OCI-LY1 (cell line): ENCODE results near the gene CALCOCO1.

Experiments
- CTCF ChIP-seq: fragments of 200-600 bp; sonication (generic), shearing (Covaris generic); IDR thresholded peaks from 2 replicates; pipeline ENCODE4 v1.5.1; 2017; ENCODE audit warnings: mild to moderate bottlenecking, antibody characterized with exemption, low read length, moderate library complexity, mixed read lengths
- EZH2 ChIP-seq: fragments of 200-600 bp; sonication (generic), shearing (Covaris generic); IDR thresholded peaks from 2 replicates; pipeline ENCODE4 v1.8.0; 2017; ENCODE audit warnings: borderline replicate concordance, mixed run types, mild to moderate bottlenecking, antibody characterized with exemption, low read length, moderate library complexity, mixed read lengths

DNA sequence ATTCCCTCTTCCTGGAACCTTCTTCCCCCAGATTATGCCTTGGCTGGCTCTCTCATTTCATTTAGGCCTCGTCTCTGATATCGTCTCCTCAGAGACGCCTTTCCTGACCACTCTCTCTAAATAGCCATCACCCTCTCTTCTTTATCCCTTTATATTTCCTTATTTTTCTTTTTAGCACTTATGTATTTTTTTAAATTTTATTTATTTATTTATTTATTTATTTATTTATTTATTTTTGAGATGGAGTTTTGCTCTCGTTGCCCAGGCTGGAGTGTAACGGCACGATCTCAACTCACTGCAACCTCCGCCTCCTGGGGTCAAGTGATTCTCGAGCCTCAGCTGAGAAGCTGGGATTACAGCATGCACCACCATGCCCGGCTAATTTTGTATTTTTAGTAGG is 43.3 kb downstream of the CALCOCO1 start:
- TF ChIP-seq CTCF (no peak), EZH2 (no peak)
